ENCODE results near the gene CDH20. TPM values are rescaled to one million over a fixed set of nuclear protein-coding genes. Genes with fewer than 3 reads are reported as not detected.

CDH20 gene
- total RNA-seq, 1 donor from 2014 or later: not detected

GRCh38 chr18:61556862-61557261 lies 223.6 kb downstream of the CDH20 start:
- no peaks in the 10 kb centered on the region for H3K36me3 ChIP-seq
- TF ChIP-seq POLR2A (IDR thresholded peaks at IDR 0.05) (no peak), POLR2AphosphoS5 (IDR thresholded peaks at IDR 0.05; ENCODE audit: insufficient read depth in 1 of 2, low read depth in 1 of 2) (no peak), CTCF (IDR thresholded peaks at IDR 0.05) (no peak)
- H3K4me1 ChIP-seq: no peaks in the 10 kb centered on the region
- intact Hi-C loops (cut with DNase I): no loop called here
- no peak overlapping the region for H3K4me3 ChIP-seq
- H3K27me3 ChIP-seq: no peaks in the 10 kb centered on the region
- no peak for DNase-seq (ENCODE audit: extremely low spot score in 2 of 2)
- no peaks in the 10 kb centered on the region for H3K9me3 ChIP-seq
- no peak overlapping the region for H3K27ac ChIP-seq

GRCh38 chr18:61569176-61569892 lies 236.1 kb downstream of the CDH20 start:
- H3K9me3 ChIP-seq: no peaks in the 10 kb centered on the region
- no peaks in the 10 kb centered on the region for H3K27me3 ChIP-seq
- intact Hi-C loops (cut with DNase I): no loop called here
- no peaks in the 10 kb centered on the region for H3K36me3 ChIP-seq
- H3K27ac ChIP-seq: no peak overlapping the region
- no peaks in the 10 kb centered on the region for H3K4me1 ChIP-seq
- no peak overlapping the region for H3K4me3 ChIP-seq
- TF ChIP-seq POLR2A (IDR thresholded peaks at IDR 0.05) (no peak), POLR2AphosphoS5 (IDR thresholded peaks at IDR 0.05; ENCODE audit: insufficient read depth in 1 of 2, low read depth in 1 of 2) (no peak), CTCF (IDR thresholded peaks at IDR 0.05) (no peak)
- DNase-seq (ENCODE audit: extremely low spot score in 2 of 2): no peak

DNA sequence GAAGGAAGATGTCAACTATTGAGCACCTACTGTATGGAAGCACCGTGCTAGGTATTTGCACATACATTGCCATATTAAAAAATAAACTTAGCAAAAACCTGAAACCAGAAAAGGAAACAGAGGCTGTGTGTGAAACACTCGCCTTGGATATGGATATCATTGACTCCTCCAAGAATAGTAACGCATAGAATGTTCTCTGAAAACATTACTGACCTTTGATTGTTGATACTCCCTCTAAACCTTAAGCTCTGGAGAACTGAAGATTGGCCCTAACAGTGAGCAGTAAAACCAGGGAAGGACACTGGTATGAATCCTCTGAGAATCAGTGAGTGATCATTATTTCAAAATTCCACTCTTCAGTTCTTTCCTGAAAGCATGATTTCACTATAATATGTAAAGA lies 236.8 kb downstream of the CDH20 start:
- no peak overlapping the region for H3K4me3 ChIP-seq
- H3K27me3 ChIP-seq: no peaks in the 10 kb centered on the region
- no peak for TF ChIP-seq POLR2AphosphoS5 (IDR thresholded peaks at IDR 0.05; ENCODE audit: insufficient read depth in 1 of 2, low read depth in 1 of 2)
- no peak for TF ChIP-seq CTCF (IDR thresholded peaks at IDR 0.05)
- no peak for TF ChIP-seq POLR2A (IDR thresholded peaks at IDR 0.05)
- intact Hi-C loops (cut with DNase I): loop anchor here (10.0 kb wide), 1 partner anchor 555 kb away; no protein-coding TSS in a partner anchor
- no peak overlapping the region for H3K27ac ChIP-seq
- no peaks in the 10 kb centered on the region for H3K36me3 ChIP-seq
- no peaks in the 10 kb centered on the region for H3K4me1 ChIP-seq
- H3K9me3 ChIP-seq: no peaks in the 10 kb centered on the region
- no peak for DNase-seq (ENCODE audit: extremely low spot score in 2 of 2)

- H3K9me3 ChIP-seq: no peaks in the 10 kb centered on the region
- TF ChIP-seq POLR2A (IDR thresholded peaks at IDR 0.05) (no peak), CTCF (IDR thresholded peaks at IDR 0.05) (no peak), POLR2AphosphoS5 (IDR thresholded peaks at IDR 0.05; ENCODE audit: insufficient read depth in 1 of 2, low read depth in 1 of 2) (no peak)
- no peak overlapping the region for H3K27ac ChIP-seq
- no peak overlapping the region for H3K4me3 ChIP-seq
- no peaks in the 10 kb centered on the region for H3K36me3 ChIP-seq
- H3K27me3 ChIP-seq: no peaks in the 10 kb centered on the region
- intact Hi-C loops (cut with DNase I): loop anchor here (10.0 kb wide), 1 partner anchor 553 kb away; no protein-coding TSS in a partner anchor
- no peaks in the 10 kb centered on the region for H3K4me1 ChIP-seq
- no peak for DNase-seq (ENCODE audit: extremely low spot score in 2 of 2)
Observed at GRCh38 chr18:61572084-61572655, 238.9 kb downstream of the CDH20 start.

- Histone ChIP-seq H3K36me3 (no peaks in the 10 kb centered on the region), H3K9me3 (no peaks in the 10 kb centered on the region), H3K27me3 (no peaks in the 10 kb centered on the region), H3K4me3 (no peak overlapping the region), H3K4me1 (no peaks in the 10 kb centered on the region), H3K27ac (no peak overlapping the region)
- TF ChIP-seq CTCF (IDR thresholded peaks at IDR 0.05): no peak
- no peak for TF ChIP-seq POLR2AphosphoS5 (IDR thresholded peaks at IDR 0.05; ENCODE audit: insufficient read depth in 1 of 2, low read depth in 1 of 2)
- no peak for TF ChIP-seq POLR2A (IDR thresholded peaks at IDR 0.05)
- intact Hi-C loops (cut with DNase I): loop anchor here (10.0 kb wide), 1 partner anchor 552 kb away; no protein-coding TSS in a partner anchor
- no peak for DNase-seq (ENCODE audit: extremely low spot score in 2 of 2)
Observed at GRCh38 chr18:61572871-61573270, 239.6 kb downstream of the CDH20 start.

All from vagina (tissue), 2 donors.